MCF 10A (cell line): ENCODE data around the gene TSPAN11. TPM values are rescaled to one million over a fixed set of nuclear protein-coding genes. Genes with fewer than 3 reads are reported as not detected.
"Not testable (repeated sequence)": the region's sequence is repeated elsewhere in the genome, so short reads cannot be mapped to it uniquely, and the experiment has no call there.

Source experiments
- BruUV-seq: library from RNA; stranded (reverse); fragments of 400-500 nt; replicated peaks from 2 replicates; lab custom pipeline; 2021; lab: Mats Ljungman, UMichigan
- CTCF ChIA-PET: fragments of 300-600 bp; sonication (Branson Sonifier 250); formaldehyde crosslinking; extraction: SDS; loops from one replicate; lab custom pipeline; 2021; ENCODE audit warnings: antibody characterized with exemption, inconsistent platforms; lab: Yijun Ruan, JAX
- POLR2A ChIA-PET: fragments of 300-600, 350-650 bp; sonication (Branson Sonifier 250); formaldehyde crosslinking; extraction: SDS; loops from one replicate; lab custom pipeline; 2020; ENCODE audit warnings: antibody characterized with exemption, inconsistent platforms; lab: Yijun Ruan, JAX
- DNase-seq: peaks from one replicate; pipeline ENCODE4 v3.0.0-alpha.2; 2018; ENCODE audit not compliant: unreplicated experiment
- H3K27ac Mint-ChIP-seq: one replicate; pipeline ENCODE4 v1.8.0; 2022; ENCODE audit warnings: mild to moderate bottlenecking, low read depth, mixed read lengths; ENCODE audit not compliant: unreplicated experiment
- H3K27me3 Mint-ChIP-seq: one replicate; pipeline ENCODE4 v1.8.0; 2022; ENCODE audit warnings: mixed read lengths; ENCODE audit not compliant: insufficient read depth, unreplicated experiment
- H3K36me3 Mint-ChIP-seq: one replicate; pipeline ENCODE4 v1.8.0; 2022; ENCODE audit warnings: mild to moderate bottlenecking, moderate library complexity, mixed read lengths; ENCODE audit not compliant: insufficient read depth, unreplicated experiment
- H3K4me1 Mint-ChIP-seq: one replicate; pipeline ENCODE4 v1.8.0; 2022; ENCODE audit warnings: mixed read lengths; ENCODE audit not compliant: insufficient read depth, unreplicated experiment
- H3K4me3 Mint-ChIP-seq: one replicate; pipeline ENCODE4 v1.8.0; 2022; ENCODE audit warnings: mild to moderate bottlenecking, moderate library complexity, mixed read lengths; ENCODE audit not compliant: unreplicated experiment
- H3K9me3 Mint-ChIP-seq: one replicate; pipeline ENCODE4 v1.8.0; 2022; ENCODE audit warnings: mixed read lengths; ENCODE audit not compliant: unreplicated experiment
- CTCF ChIP-seq: fragments of 200-600 bp; IDR thresholded peaks from one replicate; pipeline ENCODE4 v1.8.0; 2022; ENCODE audit warnings: antibody characterized with exemption, mild to moderate bottlenecking; ENCODE audit not compliant: unreplicated experiment
- intact Hi-C: fragments of 100-400 bp; cut with micrococcal nuclease; formaldehyde crosslinking; loops from 2 replicates; pipeline ENCODE4 v1.14.1; 2022
- total RNA-seq: library from RNA; stranded (reverse); gene quantifications from 2 replicates; pipeline ENCODE4 v1.2.3, GENCODE V29; 2022

Gene TSPAN11
- total RNA-seq, 1 experiment from 2014 or later = not detected

- Mint-ChIP-seq H3K4me3 (no peak overlapping the region), H3K27me3 (peaks cover 29% of the 10 kb centered on the region), H3K36me3 (no peaks in the 10 kb centered on the region), H3K4me1 (no peaks in the 10 kb centered on the region), H3K9me3 (peaks cover 8% of the 10 kb centered on the region), H3K27ac (no peak overlapping the region)
- intact Hi-C loops = no loop called here
- TF ChIP-seq CTCF = no peak
- DNase-seq = no peak
- ChIA-PET POLR2A (interaction anchor here (1.0 kb wide), 1 partner anchor 143 kb away, joined by 3 read pairs; no protein-coding TSS in a partner anchor), CTCF (interaction anchor here (0.6 to 1.5 kb wide), 6 partner anchors 9 to 1862 kb away, joined by 3 to 7 read pairs (median 4); no protein-coding TSS in a partner anchor)
- BruUV-seq = no TSS peak
These were observed 41.2 kb upstream of the TSPAN11 start for GRCh38 chr12:30885321-30885720.

- Mint-ChIP-seq H3K36me3 (no peaks in the 10 kb centered on the region), H3K9me3 (peaks cover 8% of the 10 kb centered on the region), H3K27ac (no peak overlapping the region), H3K4me1 (no peaks in the 10 kb centered on the region), H3K4me3 (no peak overlapping the region), H3K27me3 (peaks cover 28% of the 10 kb centered on the region)
- ChIA-PET POLR2A (no interaction called here), CTCF (no interaction called here)
- no peak for DNase-seq
- intact Hi-C loops = no loop called here
- no TSS peak for BruUV-seq
- TF ChIP-seq CTCF = no peak
These were observed 39.3 kb upstream of the TSPAN11 start for GRCh38 chr12:30887226-30887625.

DNA sequence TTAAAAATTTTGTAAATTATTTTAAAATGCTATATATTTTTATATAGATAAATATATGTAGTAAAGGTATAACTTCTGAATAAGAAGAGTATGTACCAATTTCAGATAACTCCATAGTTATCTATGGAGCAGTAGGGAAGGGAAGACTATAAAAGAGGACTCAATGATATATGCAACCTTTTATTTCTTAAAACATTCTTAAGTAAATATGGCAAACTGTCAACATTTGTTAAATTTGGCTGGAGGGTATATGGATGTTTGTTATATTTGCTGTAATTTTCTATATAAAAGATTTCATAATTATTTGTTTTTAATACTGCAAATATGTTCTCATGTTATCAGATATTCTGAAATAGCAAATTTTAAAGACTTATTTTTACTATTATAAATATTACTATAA is 38.3 kb upstream of the TSPAN11 start:
- CTCF ChIA-PET = no interaction called here
- Mint-ChIP-seq H3K9me3 (peaks cover 8% of the 10 kb centered on the region), H3K4me1 (no peaks in the 10 kb centered on the region), H3K4me3 (no peak overlapping the region), H3K27ac (no peak overlapping the region), H3K36me3 (no peaks in the 10 kb centered on the region), H3K27me3 (peaks cover 39% of the 10 kb centered on the region)
- no TSS peak for BruUV-seq
- intact Hi-C loops = no loop called here
- POLR2A ChIA-PET = no interaction called here
- no peak for DNase-seq
- TF ChIP-seq CTCF = no peak

- H3K36me3 Mint-ChIP-seq, H3K4me3 Mint-ChIP-seq, H3K9me3 Mint-ChIP-seq, H3K27ac Mint-ChIP-seq, DNase-seq, POLR2A ChIA-PET, BruUV-seq, intact Hi-C loops, H3K4me1 Mint-ChIP-seq: not testable (repeated sequence)
- CTCF ChIA-PET = interaction anchor here (0.6 to 1.2 kb wide), 2 partner anchors 10 to 24 kb away, joined by 4 read pairs; no protein-coding TSS in a partner anchor
- H3K27me3 Mint-ChIP-seq = peaks cover 30% of the 10 kb centered on the region
These were observed 32.0 kb upstream of the TSPAN11 start for GRCh38 chr12:30894531-30894930.
